RWPE1 (cell line): ENCODE results near the gene CNGA3.
"Not testable (repeated sequence)": the region's sequence is repeated elsewhere in the genome, so short reads cannot be mapped to it uniquely, and the experiment has no call there.

Experiments
- CTCF ChIA-PET: fragments of 350-600 bp; sonication (Branson Sonifier 250); formaldehyde crosslinking; extraction: SDS; loops from one replicate; lab custom pipeline; 2021; lab: Yijun Ruan, JAX
- POLR2A ChIA-PET: fragments of 400-600 bp; formaldehyde crosslinking; extraction: SDS; loops from one replicate; lab custom pipeline; 2020; ENCODE audit warnings: antibody characterized with exemption; ENCODE audit not compliant: low non-redundant PET; lab: Yijun Ruan, JAX
- DNase-seq: peaks from one replicate; pipeline ENCODE4 v3.0.0; 2012; ENCODE audit warnings: low spot score
- H3K27ac ChIP-seq: fragments of 450-650 bp; 2 replicates; pipeline ENCODE4 v1.5.1; 2017
- CTCF ChIP-seq: fragments of 450-650 bp; conservative IDR thresholded peaks from 2 replicates; pipeline ENCODE4 v1.5.1; 2017; ENCODE audit warnings: low read depth, mild to moderate bottlenecking

Gene CNGA3

GRCh38 chr2:98412751-98413458 is 66.6 kb downstream of the CNGA3 start:
- POLR2A ChIA-PET = no interaction called here

GRCh38 chr2:98414246-98414645 is 68.0 kb downstream of the CNGA3 start:
- DNase-seq, POLR2A ChIA-PET, H3K27ac ChIP-seq: not testable (repeated sequence)
- CTCF ChIA-PET = interaction anchor here (1.2 kb wide), 1 partner anchor 146 kb away, joined by 3 read pairs; no protein-coding TSS in a partner anchor

More at GRCh38 chr2:98412751-98413458, 66.6 kb downstream of the CNGA3 start:
- CTCF ChIA-PET = interaction anchor here (0.6 to 1.4 kb wide), 5 partner anchors 13 to 286 kb away, joined by 3 to 4 read pairs (median 4); no protein-coding TSS in a partner anchor
- DNase-seq = peak; percentile 62
- TF ChIP-seq CTCF = peak; percentile 74
- no peak overlapping the region for H3K27ac ChIP-seq

GRCh38 chr2:98415719-98416248 is 69.5 kb downstream of the CNGA3 start:
- CTCF ChIA-PET = interaction anchor here (0.6 kb wide), 1 partner anchor 674 kb away, joined by 3 read pairs; no protein-coding TSS in a partner anchor
- DNase-seq, H3K27ac ChIP-seq, POLR2A ChIA-PET: not testable (repeated sequence)

GRCh38 chr2:98416383-98417159 is 70.3 kb downstream of the CNGA3 start:
- no peak for TF ChIP-seq CTCF
- CTCF ChIA-PET = no interaction called here
- no peak overlapping the region for H3K27ac ChIP-seq
- DNase-seq = no peak
- POLR2A ChIA-PET = no interaction called here

- CTCF ChIA-PET = no interaction called here
Measured at GRCh38 chr2:98419544-98419943, 73.3 kb downstream of the CNGA3 start.

GRCh38 chr2:98419977-98420725 is 73.9 kb downstream of the CNGA3 start:
- ChIA-PET POLR2A (no interaction called here), CTCF (no interaction called here)
- TF ChIP-seq CTCF = no peak
- no peak for DNase-seq
- H3K27ac ChIP-seq = no peak overlapping the region

More at GRCh38 chr2:98419544-98419943, 73.3 kb downstream of the CNGA3 start:
- POLR2A ChIA-PET = no interaction called here
- no peak overlapping the region for H3K27ac ChIP-seq
- no peak for TF ChIP-seq CTCF
- no peak for DNase-seq

- CTCF ChIA-PET = no interaction called here
- no peak for DNase-seq
- POLR2A ChIA-PET = no interaction called here
- no peak overlapping the region for H3K27ac ChIP-seq
- TF ChIP-seq CTCF = no peak
Measured at GRCh38 chr2:98422449-98422848, 76.2 kb downstream of the CNGA3 start.
